B cell (primary cell): ENCODE results near the gene GOLGA8J. TPM values are rescaled to one million over a fixed set of nuclear protein-coding genes. Genes with fewer than 3 reads are reported as not detected.
"Not testable (repeated sequence)": the region's sequence is repeated elsewhere in the genome, so short reads cannot be mapped to it uniquely, and the experiment has no call there.

Experiments used
- ATAC-seq: fragments of 200-7000 bp; cut with Tn5 transposase; one replicate; pipeline ENCODE4 v1.10.0; 2021; ENCODE audit warnings: low read depth, mild to moderate bottlenecking, moderate number of reproducible peaks, moderate library complexity
- CTCF ChIA-PET: fragments of 350-600 bp; sonication (Branson Sonifier 250); formaldehyde crosslinking; loops from one replicate; lab custom pipeline; 2021; ENCODE audit warnings: antibody characterized with exemption, inconsistent platforms; lab: Charles Lee
- POLR2A ChIA-PET: fragments of 350-600 bp; sonication (Branson Sonifier 250); formaldehyde crosslinking; loops from one replicate; lab custom pipeline; 2021; ENCODE audit warnings: antibody characterized with exemption; lab: Charles Lee
- DNase-seq: peaks from one replicate; pipeline ENCODE4 v3.0.0; 2013
- H2AFZ ChIP-seq: 2 replicates; pipeline ENCODE4 v1.6.1; 2012; ENCODE audit warnings: mild to moderate bottlenecking, low read depth, low read length; ENCODE audit not compliant: insufficient read depth, poor library complexity, severe bottlenecking
- H3K27ac ChIP-seq, 2 donors: 1 replicate in 1 of 2; 2 replicates in 1 of 2; pipeline ENCODE4 v1.5.1; 2012 to 2013; ENCODE audit warnings: low read length in 2 of 2, mild to moderate bottlenecking in 2 of 2, moderate library complexity in 1 of 2
- H3K27me3 ChIP-seq, 4 experiments: fragments of 200-600 bp in 1 of 4; sonication (generic) in 1 of 4; replicated peaks in 1 of 4; 1 replicate in 2 of 4; 2 replicates in 2 of 4; pipeline versions ENCODE4 v1.6.1 to v1.7.0; 2013 to 2016; ENCODE audit warnings: low read length in 3 of 4, mild to moderate bottlenecking in 2 of 4, mixed read lengths in 1 of 4, moderate library complexity in 1 of 4; ENCODE audit not compliant: insufficient read depth in 4 of 4, control insufficient read depth in 3 of 4; ENCODE audit errors: control extremely low read depth in 1 of 4
- H3K36me3 ChIP-seq, 2 experiments: replicated peaks in 1 of 2; 1 replicate in 1 of 2; 2 replicates in 1 of 2; pipeline versions ENCODE4 v1.6.1 to v1.7.1; 2013; ENCODE audit warnings: low read length in 1 of 2; ENCODE audit not compliant: insufficient read depth in 2 of 2, control insufficient read depth in 1 of 2; ENCODE audit errors: control extremely low read depth in 1 of 2, extremely low read depth in 1 of 2
- H3K4me1 ChIP-seq, 2 donors: fragments of 200-600 bp in 1 of 2; sonication (generic) in 1 of 2; 1 replicate in 1 of 2; 2 replicates in 1 of 2; pipeline versions ENCODE4 v1.5.1 to v1.6.1; 2013 to 2017; ENCODE audit warnings: low read length in 2 of 2; ENCODE audit not compliant: control insufficient read depth in 2 of 2, insufficient read depth in 2 of 2
- H3K4me2 ChIP-seq: replicated peaks from 2 replicates; pipeline ENCODE3; 2012; ENCODE audit warnings: mild to moderate bottlenecking, low read depth, low read length; ENCODE audit not compliant: poor library complexity, severe bottlenecking
- H3K4me3 ChIP-seq, 5 experiments: fragments of 200-600 bp in 1 of 5; sonication (generic) in 1 of 5; 1 replicate in 3 of 5; 2 replicates in 2 of 5; pipeline versions ENCODE4 v1.5.1 to v1.7.0; 2011 to 2016; ENCODE audit warnings: low read length in 4 of 5, mild to moderate bottlenecking in 4 of 5, low read depth in 2 of 5, control low read depth in 1 of 5, moderate library complexity in 1 of 5; ENCODE audit not compliant: insufficient read depth in 1 of 5; ENCODE audit errors: control extremely low read depth in 1 of 5, extremely low read depth in 1 of 5
- H3K79me2 ChIP-seq: fragments of 200-600 bp; sonication (generic); one replicate; pipeline ENCODE4 v1.6.0; 2016; ENCODE audit warnings: low read length; ENCODE audit not compliant: control insufficient read depth, insufficient read depth
- H3K9ac ChIP-seq: fragments of 200-600 bp; sonication (generic); 2 replicates; pipeline ENCODE4 v1.6.1; 2017; ENCODE audit warnings: mild to moderate bottlenecking, low read length, moderate library complexity
- H3K9me3 ChIP-seq, 3 donors: one replicate each; pipeline versions ENCODE4 v1.6.1 to v1.7.1; 2013; ENCODE audit warnings: low read length in 2 of 3; ENCODE audit not compliant: control insufficient read depth in 2 of 3, insufficient read depth in 1 of 3; ENCODE audit errors: control extremely low read depth in 1 of 3
- H4K20me1 ChIP-seq: 2 replicates; pipeline ENCODE4 v1.6.0; 2012; ENCODE audit warnings: mild to moderate bottlenecking, low read length; ENCODE audit not compliant: insufficient read depth, control insufficient read depth, poor library complexity, severe bottlenecking
- H3K27ac Mint-ChIP-seq: one replicate; pipeline ENCODE4 v1.8.0; 2021; ENCODE audit warnings: mixed read lengths
- H3K27me3 Mint-ChIP-seq: one replicate; pipeline ENCODE4 v1.8.0; 2021; ENCODE audit warnings: mixed read lengths
- H3K4me1 Mint-ChIP-seq: one replicate; pipeline ENCODE4 v1.8.0; 2021; ENCODE audit warnings: mixed read lengths
- H3K4me3 Mint-ChIP-seq: one replicate; pipeline ENCODE4 v1.8.0; 2021; ENCODE audit warnings: mixed read lengths
- H3K9me3 Mint-ChIP-seq: one replicate; pipeline ENCODE4 v1.8.0; 2022; ENCODE audit warnings: mixed read lengths; ENCODE audit not compliant: insufficient read depth
- WGBS: methylation state at CpG from one replicate; pipeline ENCODE4 v1.1.5; 2013; ENCODE audit warnings: missing lambda C conversion rate; ENCODE audit not compliant: insufficient coverage; 5-methylcytosine and 5-hydroxymethylcytosine counted together
- intact Hi-C: fragments of 100-400 bp; cut with micrococcal nuclease; formaldehyde crosslinking; loops from one replicate; pipeline ENCODE4 v1.10.0; 2022
- polyA plus RNA-seq: library from polyadenylated mRNA; depleted of rRNA; stranded (reverse); fragments of >200 nt; gene quantifications from 2 replicates; pipeline ENCODE4 v1.2.3, GENCODE V29; 2012
- total RNA-seq, 2 donors: library from RNA; stranded (reverse); fragments of 120-200 nt in 1 of 2; gene quantifications; 1 replicate in 1 of 2; 2 replicates in 1 of 2; pipeline versions ENCODE4 v1.2.3 to v1.2.4, GENCODE V29; 2013 to 2022

Gene GOLGA8J
- total and polyA plus RNA-seq, 2 donors (not counting 1 experiment from before 2014, with no cell fraction given): not detected

- DNase-seq, H4K20me1 ChIP-seq, H3K36me3 ChIP-seq, H3K27me3 Mint-ChIP-seq, intact Hi-C loops, H2AFZ ChIP-seq, H3K4me1 ChIP-seq, H3K9me3 ChIP-seq, H3K4me2 ChIP-seq, H3K79me2 ChIP-seq, H3K4me1 Mint-ChIP-seq, H3K27ac Mint-ChIP-seq, H3K27ac ChIP-seq, ATAC-seq, CTCF ChIA-PET, H3K9me3 Mint-ChIP-seq, H3K27me3 ChIP-seq, H3K9ac ChIP-seq, POLR2A ChIA-PET, H3K4me3 Mint-ChIP-seq, H3K4me3 ChIP-seq: not testable (repeated sequence)
- no CpG with 5 or more reads among the region's 12 CpGs for WGBS
These were observed 20.1 kb downstream of the GOLGA8J start for GRCh38 chr15:30102890-30103289.

DNA sequence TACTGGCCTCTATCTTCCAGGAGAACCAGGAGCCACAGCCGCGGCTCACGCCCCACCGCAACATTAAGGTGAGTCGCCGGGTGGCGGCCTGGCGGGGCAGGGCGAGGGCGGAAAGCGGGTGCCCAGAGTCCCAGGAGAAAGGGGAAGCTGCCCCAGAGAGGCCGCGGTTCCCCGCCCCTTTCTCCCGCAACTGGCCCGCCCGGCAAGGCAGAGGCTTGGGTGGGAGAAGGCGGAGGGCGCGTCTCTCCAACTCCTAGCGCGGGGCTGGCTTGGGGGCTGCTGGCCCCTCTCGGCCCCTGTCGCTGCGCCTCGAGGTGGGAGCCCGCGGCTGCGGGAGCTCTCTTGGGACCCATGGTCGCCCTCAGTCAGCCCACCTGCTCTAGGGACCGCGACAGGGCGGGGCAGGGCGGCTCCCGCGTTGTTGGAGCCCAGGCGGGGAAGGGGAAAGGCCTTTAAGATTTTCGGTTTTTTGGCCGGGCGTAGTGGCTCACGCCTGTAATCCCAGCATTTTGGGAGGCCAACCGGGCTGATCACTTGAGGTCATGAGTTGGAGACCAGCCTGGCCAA, 21.3 kb downstream of the GOLGA8J start:
- CTCF ChIA-PET, H2AFZ ChIP-seq, H3K4me1 Mint-ChIP-seq, H3K9me3 ChIP-seq, H3K27me3 Mint-ChIP-seq, H3K9me3 Mint-ChIP-seq, H3K9ac ChIP-seq, H3K4me1 ChIP-seq, DNase-seq, H3K4me2 ChIP-seq, POLR2A ChIA-PET, H3K27ac Mint-ChIP-seq, H3K79me2 ChIP-seq, H3K27ac ChIP-seq, H4K20me1 ChIP-seq, H3K27me3 ChIP-seq, intact Hi-C loops, H3K4me3 Mint-ChIP-seq, H3K36me3 ChIP-seq: not testable (repeated sequence)
- 0% methylated on average over 1 of the region's 42 CpGs for WGBS
- peak overlapping the region in 3 of 5 experiments; percentile 15 to 39 (median 28) for H3K4me3 ChIP-seq
- peak; percentile 70 for ATAC-seq

DNA sequence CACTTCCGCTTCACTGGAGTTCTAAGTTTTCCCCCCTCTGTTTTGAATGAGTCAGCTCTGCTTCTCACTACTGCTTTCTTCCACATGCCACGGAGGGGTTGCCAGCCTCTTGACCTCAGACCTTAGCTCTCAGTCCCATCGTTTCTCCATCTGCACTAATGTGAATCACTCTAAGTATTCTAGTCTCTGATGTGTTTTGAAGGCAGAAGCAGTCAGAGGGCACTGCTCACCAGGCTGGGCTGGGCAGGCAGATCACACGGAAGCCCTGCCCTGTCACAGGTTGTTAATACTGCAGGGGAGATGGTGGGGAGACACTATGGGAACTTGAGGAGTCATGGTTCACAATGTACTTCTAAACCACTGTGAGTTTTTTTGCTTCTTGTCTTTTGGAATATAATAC, 27.8 kb downstream of the GOLGA8J start:
- H3K27ac Mint-ChIP-seq: not testable (repeated sequence)

DNA sequence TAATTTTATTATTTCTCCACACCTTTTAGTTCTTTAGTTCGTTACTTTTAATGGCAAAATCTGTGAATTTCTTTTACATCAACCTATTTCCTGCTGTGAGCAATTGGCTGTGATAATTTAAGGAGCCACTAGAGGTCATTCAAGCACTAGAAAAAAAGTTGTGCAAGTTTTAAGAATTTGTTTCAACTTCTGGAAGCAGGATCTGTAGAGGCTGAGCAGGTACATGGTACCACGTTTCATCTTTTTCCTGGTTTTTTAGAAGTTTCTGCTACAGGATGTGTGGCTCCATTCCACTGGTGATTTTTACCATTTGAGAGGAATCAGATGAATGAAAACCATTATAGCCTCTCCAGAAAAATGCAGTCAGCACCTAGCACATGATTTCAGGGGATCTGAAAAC, 47.3 kb downstream of the GOLGA8J start:
- H3K4me3 ChIP-seq, H2AFZ ChIP-seq, H3K4me2 ChIP-seq, H3K4me1 Mint-ChIP-seq, H3K27me3 Mint-ChIP-seq, DNase-seq, H3K9ac ChIP-seq, CTCF ChIA-PET, H3K79me2 ChIP-seq, ATAC-seq, H3K4me1 ChIP-seq, H3K27ac ChIP-seq, H4K20me1 ChIP-seq, intact Hi-C loops, H3K4me3 Mint-ChIP-seq, H3K9me3 Mint-ChIP-seq, H3K9me3 ChIP-seq, H3K27me3 ChIP-seq, H3K36me3 ChIP-seq, POLR2A ChIA-PET, H3K27ac Mint-ChIP-seq: not testable (repeated sequence)
- no CpG with 5 or more reads among the region's 2 CpGs for WGBS

More for the DNA sequence above, 27.8 kb downstream of the GOLGA8J start:
- H3K9me3 Mint-ChIP-seq, CTCF ChIA-PET, H3K27me3 Mint-ChIP-seq, intact Hi-C loops, H3K4me2 ChIP-seq, H3K36me3 ChIP-seq, H3K4me1 Mint-ChIP-seq, H3K4me1 ChIP-seq, POLR2A ChIA-PET, H4K20me1 ChIP-seq, H3K27ac ChIP-seq, DNase-seq, H3K4me3 Mint-ChIP-seq, H3K27me3 ChIP-seq, H3K79me2 ChIP-seq, H3K4me3 ChIP-seq, H3K9ac ChIP-seq, H3K9me3 ChIP-seq, H2AFZ ChIP-seq, ATAC-seq: not testable (repeated sequence)
- no CpG with 5 or more reads among the region's 4 CpGs for WGBS
